Measurements from ENCODE around the gene NSRP1.
"Not testable (repeated sequence)": the region's sequence is repeated elsewhere in the genome, so short reads cannot be mapped to it uniquely, and the experiment has no call there.

NSRP1 gene

DNA sequence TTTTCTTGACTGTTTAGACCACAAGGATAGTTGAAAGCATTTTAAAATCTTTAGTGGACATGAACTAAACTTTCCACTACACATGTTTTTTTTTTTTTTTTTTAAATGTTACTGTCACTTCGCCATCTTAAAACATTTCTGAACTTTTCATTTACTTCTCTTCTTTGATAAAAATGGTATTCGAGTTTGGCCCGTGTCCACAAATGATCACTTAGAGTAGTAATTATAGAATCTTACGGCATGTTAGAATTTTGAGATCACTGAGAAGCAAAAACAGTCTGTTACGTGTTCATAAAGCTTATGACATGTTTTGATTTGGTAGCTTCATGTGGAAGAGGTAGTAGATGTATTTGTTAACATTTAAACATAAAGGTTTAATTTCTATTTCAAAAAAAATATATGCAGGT, 1.1 kb downstream of the NSRP1 start:
- Histone ChIP-seq H3K9me3 (ENCODE audit: control insufficient read depth in 1 of 2, low read length in 2 of 2) (no peaks in the 10 kb centered on the region), H3K36me3 (ENCODE audit: control insufficient read depth in 1 of 2, insufficient read depth in 2 of 2, low read length in 2 of 2) (peaks cover 0 to 6% of the 10 kb centered on the region in 2 donors), H3K9ac (ENCODE audit: low read depth in 1 of 2, low read length in 2 of 2) (peak overlapping the region; percentile 81 to 100), H3K27ac (ENCODE audit: low read depth, low read length) (no peak overlapping the region), H3K4me1 (ENCODE audit: control insufficient read depth in 1 of 2, insufficient read depth in 2 of 2, low read length in 2 of 2) (peaks cover 8 to 10% of the 10 kb centered on the region in 2 donors), H3K4me3 (ENCODE audit: low read depth in 1 of 2, low read length in 2 of 2) (peak overlapping the region; percentile 95 to 96), H3K27me3 (ENCODE audit: control insufficient read depth in 1 of 2, insufficient read depth in 2 of 2, low read length in 2 of 2) (no peaks in the 10 kb centered on the region)

DNA sequence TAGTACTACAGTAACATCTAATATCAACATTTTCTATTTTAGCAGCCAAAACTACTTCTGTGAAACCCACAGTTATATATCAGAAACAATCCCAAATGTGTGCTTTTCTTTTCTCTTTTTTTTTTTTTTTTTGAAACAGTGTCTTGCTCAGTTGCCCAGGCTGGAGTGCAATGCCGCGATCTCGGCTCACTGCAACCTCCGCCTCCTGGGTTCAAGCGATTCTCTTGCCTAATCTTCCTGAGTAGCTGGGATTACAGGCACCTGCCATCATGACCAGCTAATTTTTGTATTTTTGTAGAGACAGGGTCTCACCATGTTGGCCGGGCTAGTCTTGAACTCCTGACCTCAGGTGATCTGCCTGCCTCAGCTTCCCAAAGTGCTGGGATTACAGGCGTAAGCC, 2.0 kb downstream of the NSRP1 start:
- H3K27me3 ChIP-seq (ENCODE audit: control insufficient read depth in 1 of 2, insufficient read depth in 2 of 2, low read length in 2 of 2); H3K4me3 ChIP-seq (ENCODE audit: low read depth in 1 of 2, low read length in 2 of 2); H3K36me3 ChIP-seq (ENCODE audit: control insufficient read depth in 1 of 2, insufficient read depth in 2 of 2, low read length in 2 of 2); H3K9me3 ChIP-seq (ENCODE audit: control insufficient read depth in 1 of 2, low read length in 2 of 2); H3K9ac ChIP-seq (ENCODE audit: low read depth in 1 of 2, low read length in 2 of 2); H3K27ac ChIP-seq (ENCODE audit: low read depth, low read length): not testable (repeated sequence)
- peaks cover 8 to 10% of the 10 kb centered on the region in 2 donors for H3K4me1 ChIP-seq (ENCODE audit: control insufficient read depth in 1 of 2, insufficient read depth in 2 of 2, low read length in 2 of 2)

DNA sequence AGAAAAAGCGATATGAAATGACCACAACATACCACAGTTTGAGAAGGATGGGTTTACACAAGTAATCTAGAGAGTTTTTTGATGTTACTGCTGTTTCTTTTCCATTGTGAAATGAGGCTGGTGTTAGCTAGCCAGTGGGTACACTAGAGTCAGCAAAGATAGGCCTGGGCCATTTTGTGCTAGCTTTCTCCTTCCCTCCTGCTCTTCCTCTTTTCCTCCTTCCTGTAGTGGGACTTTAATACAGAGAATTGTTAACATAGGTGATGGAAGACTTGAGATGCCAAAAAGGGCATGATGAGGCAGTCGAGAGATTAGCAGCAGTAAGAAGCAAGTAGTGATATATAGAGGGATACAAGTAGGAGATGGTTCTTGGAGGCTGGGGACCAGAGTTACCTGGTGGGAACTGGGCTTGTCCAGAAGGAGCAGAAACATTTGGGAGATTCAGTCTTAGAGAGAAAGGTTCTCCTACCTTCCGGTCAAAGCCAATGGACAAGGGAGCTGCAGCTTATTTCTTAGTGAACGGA, 7.7 kb downstream of the NSRP1 start:
- Histone ChIP-seq H3K9me3 (ENCODE audit: control insufficient read depth in 1 of 2, low read length in 2 of 2) (no peaks in the 10 kb centered on the region), H3K4me1 (ENCODE audit: control insufficient read depth in 1 of 2, insufficient read depth in 2 of 2, low read length in 2 of 2) (no peaks in the 10 kb centered on the region), H3K27ac (ENCODE audit: low read depth, low read length) (no peak overlapping the region), H3K4me3 (ENCODE audit: low read depth in 1 of 2, low read length in 2 of 2) (no peak overlapping the region), H3K36me3 (ENCODE audit: control insufficient read depth in 1 of 2, insufficient read depth in 2 of 2, low read length in 2 of 2) (peaks cover 0 to 28% of the 10 kb centered on the region in 2 donors), H3K27me3 (ENCODE audit: control insufficient read depth in 1 of 2, insufficient read depth in 2 of 2, low read length in 2 of 2) (no peaks in the 10 kb centered on the region), H3K9ac (ENCODE audit: low read depth in 1 of 2, low read length in 2 of 2) (no peak overlapping the region)

DNA sequence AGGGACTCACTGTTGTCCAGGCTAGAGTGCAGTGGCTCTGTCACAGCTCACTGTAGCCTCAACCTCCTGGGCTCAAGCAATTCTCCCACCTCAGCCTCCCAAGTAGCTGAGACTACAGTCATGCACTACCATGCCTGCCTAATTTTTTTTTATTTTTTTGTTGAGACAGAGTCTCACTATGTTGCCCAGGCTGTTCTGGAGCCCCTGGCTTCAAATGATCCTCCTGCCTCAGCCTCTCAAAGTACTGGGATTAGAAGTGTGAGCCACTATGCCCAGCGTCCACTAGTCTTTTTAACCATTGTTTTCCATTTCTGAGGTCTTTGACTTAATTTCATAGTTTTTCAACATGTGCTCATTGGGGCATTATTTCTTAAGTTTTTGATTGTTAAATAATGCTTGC, 13.5 kb downstream of the NSRP1 start:
- H3K4me1 ChIP-seq (ENCODE audit: control insufficient read depth in 1 of 2, insufficient read depth in 2 of 2, low read length in 2 of 2): no peaks in the 10 kb centered on the region
- no peaks in the 10 kb centered on the region for H3K27me3 ChIP-seq (ENCODE audit: control insufficient read depth in 1 of 2, insufficient read depth in 2 of 2, low read length in 2 of 2)
- H3K36me3 ChIP-seq (ENCODE audit: control insufficient read depth in 1 of 2, insufficient read depth in 2 of 2, low read length in 2 of 2): peaks cover 0 to 31% of the 10 kb centered on the region in 2 donors
- H3K4me3 ChIP-seq (ENCODE audit: low read depth in 1 of 2, low read length in 2 of 2): no peak overlapping the region
- no peak overlapping the region for H3K27ac ChIP-seq (ENCODE audit: low read depth, low read length)
- no peaks in the 10 kb centered on the region for H3K9me3 ChIP-seq (ENCODE audit: control insufficient read depth in 1 of 2, low read length in 2 of 2)
- no peak overlapping the region for H3K9ac ChIP-seq (ENCODE audit: low read depth in 1 of 2, low read length in 2 of 2)

DNA sequence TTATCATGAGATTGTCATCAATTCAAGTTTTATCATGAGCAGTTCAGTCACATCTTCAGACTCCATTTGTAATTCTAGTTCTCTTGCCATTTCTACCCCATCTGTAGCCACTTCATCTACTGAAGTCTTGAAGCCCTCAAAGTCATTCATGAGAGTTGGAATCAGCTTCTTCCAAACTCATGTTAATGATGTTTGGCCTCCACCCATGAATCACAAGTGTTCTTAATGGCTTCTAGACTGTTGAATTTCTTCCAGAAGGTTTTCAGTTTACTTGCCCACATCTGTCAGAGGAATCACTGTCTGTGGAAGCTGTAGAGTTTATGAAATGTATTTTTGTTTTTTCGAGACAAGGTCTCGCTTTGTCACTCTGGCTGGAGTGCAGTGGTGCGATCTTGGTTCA, 16.0 kb downstream of the NSRP1 start:
- no peak overlapping the region for H3K27ac ChIP-seq (ENCODE audit: low read depth, low read length)
- H3K4me1 ChIP-seq (ENCODE audit: control insufficient read depth in 1 of 2, insufficient read depth in 2 of 2, low read length in 2 of 2): no peaks in the 10 kb centered on the region
- no peak overlapping the region for H3K9ac ChIP-seq (ENCODE audit: low read depth in 1 of 2, low read length in 2 of 2)
- no peaks in the 10 kb centered on the region for H3K27me3 ChIP-seq (ENCODE audit: control insufficient read depth in 1 of 2, insufficient read depth in 2 of 2, low read length in 2 of 2)
- H3K36me3 ChIP-seq (ENCODE audit: control insufficient read depth in 1 of 2, insufficient read depth in 2 of 2, low read length in 2 of 2): peaks cover 0 to 30% of the 10 kb centered on the region in 2 donors
- no peak overlapping the region for H3K4me3 ChIP-seq (ENCODE audit: low read depth in 1 of 2, low read length in 2 of 2)
- H3K9me3 ChIP-seq (ENCODE audit: control insufficient read depth in 1 of 2, low read length in 2 of 2): no peaks in the 10 kb centered on the region

DNA sequence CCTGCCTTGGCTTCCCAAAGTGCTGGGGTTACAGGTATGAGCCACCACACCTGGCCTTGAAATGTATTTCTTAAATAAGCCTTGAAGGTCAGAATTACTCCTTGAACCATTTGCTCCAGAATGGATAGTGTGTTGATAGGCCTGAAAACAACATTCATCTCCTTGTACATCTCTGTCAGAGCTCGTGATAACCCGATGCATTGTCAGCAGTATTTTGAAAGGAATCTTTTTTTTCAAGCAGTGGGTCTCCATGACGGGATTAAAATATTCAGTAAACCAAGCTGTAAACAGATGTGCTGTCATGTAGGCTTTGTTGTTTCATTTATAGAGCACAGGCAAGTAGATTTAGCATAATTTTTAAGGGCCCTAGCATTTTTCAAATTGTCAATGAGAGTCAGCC, 16.6 kb downstream of the NSRP1 start:
- Histone ChIP-seq H3K9ac (ENCODE audit: low read depth in 1 of 2, low read length in 2 of 2) (no peak overlapping the region), H3K4me1 (ENCODE audit: control insufficient read depth in 1 of 2, insufficient read depth in 2 of 2, low read length in 2 of 2) (no peaks in the 10 kb centered on the region), H3K4me3 (ENCODE audit: low read depth in 1 of 2, low read length in 2 of 2) (no peak overlapping the region), H3K9me3 (ENCODE audit: control insufficient read depth in 1 of 2, low read length in 2 of 2) (no peaks in the 10 kb centered on the region), H3K27ac (ENCODE audit: low read depth, low read length) (no peak overlapping the region), H3K36me3 (ENCODE audit: control insufficient read depth in 1 of 2, insufficient read depth in 2 of 2, low read length in 2 of 2) (peaks cover 0 to 27% of the 10 kb centered on the region in 2 donors), H3K27me3 (ENCODE audit: control insufficient read depth in 1 of 2, insufficient read depth in 2 of 2, low read length in 2 of 2) (no peaks in the 10 kb centered on the region)

DNA sequence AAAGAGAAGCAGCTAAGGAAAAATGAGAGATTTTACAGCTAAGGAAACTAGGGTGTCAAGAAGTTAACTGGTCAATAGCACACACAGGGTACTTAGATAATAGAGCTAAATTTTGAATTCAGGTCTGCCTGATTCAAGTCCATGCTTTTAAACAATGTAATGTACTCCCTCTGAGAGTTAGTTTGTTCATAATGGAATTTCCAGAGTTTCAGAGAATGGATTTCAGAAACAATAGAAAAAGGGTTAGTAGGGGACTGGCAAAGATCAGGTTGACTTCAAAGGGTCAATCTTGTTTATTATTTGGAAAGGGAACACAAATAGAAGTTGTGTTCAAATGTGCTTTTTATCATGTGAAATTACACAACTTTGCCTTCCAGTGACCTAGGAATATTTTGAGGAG, 17.9 kb downstream of the NSRP1 start:
- H3K9ac ChIP-seq (ENCODE audit: low read depth in 1 of 2, low read length in 2 of 2): no peak overlapping the region
- peaks cover 0 to 20% of the 10 kb centered on the region in 2 donors for H3K36me3 ChIP-seq (ENCODE audit: control insufficient read depth in 1 of 2, insufficient read depth in 2 of 2, low read length in 2 of 2)
- H3K4me1 ChIP-seq (ENCODE audit: control insufficient read depth in 1 of 2, insufficient read depth in 2 of 2, low read length in 2 of 2): no peaks in the 10 kb centered on the region
- no peaks in the 10 kb centered on the region for H3K27me3 ChIP-seq (ENCODE audit: control insufficient read depth in 1 of 2, insufficient read depth in 2 of 2, low read length in 2 of 2)
- H3K9me3 ChIP-seq (ENCODE audit: control insufficient read depth in 1 of 2, low read length in 2 of 2): no peaks in the 10 kb centered on the region
- no peak overlapping the region for H3K4me3 ChIP-seq (ENCODE audit: low read depth in 1 of 2, low read length in 2 of 2)
- H3K27ac ChIP-seq (ENCODE audit: low read depth, low read length): no peak overlapping the region

DNA sequence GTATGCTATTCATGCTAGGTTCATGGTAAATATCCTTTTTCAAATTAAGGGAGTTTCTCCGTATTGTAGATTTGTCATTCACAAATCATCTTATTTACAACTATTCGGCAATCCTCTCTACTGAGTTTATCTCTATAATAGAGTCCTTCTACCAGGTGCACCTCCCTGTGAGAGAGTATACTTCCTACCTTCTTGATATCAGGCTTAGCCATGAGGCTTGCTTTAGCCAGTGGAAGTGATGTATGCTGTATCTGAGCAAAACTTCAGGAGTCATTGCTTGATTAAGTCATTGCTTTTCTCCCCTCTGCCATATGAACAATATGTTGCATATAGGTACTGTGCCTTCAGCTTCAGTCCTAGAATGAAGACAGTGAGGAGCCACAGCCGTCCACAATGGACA, 20.5 kb downstream of the NSRP1 start:
- H3K27me3 ChIP-seq (ENCODE audit: control insufficient read depth in 1 of 2, insufficient read depth in 2 of 2, low read length in 2 of 2): no peaks in the 10 kb centered on the region
- H3K9ac ChIP-seq (ENCODE audit: low read depth in 1 of 2, low read length in 2 of 2): no peak overlapping the region
- no peaks in the 10 kb centered on the region for H3K4me1 ChIP-seq (ENCODE audit: control insufficient read depth in 1 of 2, insufficient read depth in 2 of 2, low read length in 2 of 2)
- H3K36me3 ChIP-seq (ENCODE audit: control insufficient read depth in 1 of 2, insufficient read depth in 2 of 2, low read length in 2 of 2): peaks cover 0 to 19% of the 10 kb centered on the region in 2 donors
- H3K27ac ChIP-seq (ENCODE audit: low read depth, low read length): no peak overlapping the region
- H3K4me3 ChIP-seq (ENCODE audit: low read depth in 1 of 2, low read length in 2 of 2): no peak overlapping the region
- no peaks in the 10 kb centered on the region for H3K9me3 ChIP-seq (ENCODE audit: control insufficient read depth in 1 of 2, low read length in 2 of 2)

DNA sequence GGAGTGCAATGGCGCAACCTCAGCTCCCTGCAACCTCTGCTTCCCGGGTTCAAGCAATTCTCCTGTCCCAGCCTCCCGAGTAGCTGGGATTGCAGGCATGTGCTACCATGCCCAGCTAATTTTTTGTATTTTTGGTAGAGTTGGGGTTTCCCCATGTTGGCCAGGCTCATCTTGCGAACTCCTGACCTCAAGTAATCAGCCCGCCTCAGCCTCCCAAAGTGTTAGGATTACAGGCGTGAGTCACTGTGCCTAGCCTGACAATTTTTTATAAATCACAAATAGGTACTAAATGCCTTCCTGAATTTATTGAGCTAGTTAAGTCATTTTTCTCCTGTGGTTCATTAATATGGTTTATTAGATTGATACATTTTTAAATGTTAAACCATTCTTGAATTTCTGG, 31.2 kb downstream of the NSRP1 start:
- not testable (repeated sequence) for H3K4me1 ChIP-seq (ENCODE audit: control insufficient read depth in 1 of 2, insufficient read depth in 2 of 2, low read length in 2 of 2); H3K9me3 ChIP-seq (ENCODE audit: control insufficient read depth in 1 of 2, low read length in 2 of 2); H3K27ac ChIP-seq (ENCODE audit: low read depth, low read length); H3K27me3 ChIP-seq (ENCODE audit: control insufficient read depth in 1 of 2, insufficient read depth in 2 of 2, low read length in 2 of 2); H3K4me3 ChIP-seq (ENCODE audit: low read depth in 1 of 2, low read length in 2 of 2); H3K36me3 ChIP-seq (ENCODE audit: control insufficient read depth in 1 of 2, insufficient read depth in 2 of 2, low read length in 2 of 2); H3K9ac ChIP-seq (ENCODE audit: low read depth in 1 of 2, low read length in 2 of 2)

DNA sequence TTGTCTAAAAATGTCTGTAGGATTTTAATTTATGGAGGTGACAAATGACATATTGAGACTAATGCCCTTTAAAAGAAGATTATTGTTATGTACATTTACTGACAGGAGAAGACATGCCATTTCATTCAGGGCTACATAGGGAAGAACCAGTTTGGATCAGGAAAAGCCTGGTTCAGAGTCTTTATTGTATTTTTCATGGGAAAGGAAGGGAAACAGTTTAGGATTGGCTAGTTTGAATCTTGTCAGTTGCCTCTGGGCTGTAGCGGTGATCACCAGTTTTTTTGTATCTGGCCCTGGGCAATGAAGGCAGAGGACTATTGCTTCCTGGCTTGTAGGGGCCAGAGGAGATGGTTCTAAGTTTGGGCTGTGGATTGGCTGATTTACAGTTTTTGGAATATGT, 31.8 kb downstream of the NSRP1 start:
- no peaks in the 10 kb centered on the region for H3K9me3 ChIP-seq (ENCODE audit: control insufficient read depth in 1 of 2, low read length in 2 of 2)
- no peaks in the 10 kb centered on the region for H3K36me3 ChIP-seq (ENCODE audit: control insufficient read depth in 1 of 2, insufficient read depth in 2 of 2, low read length in 2 of 2)
- H3K4me3 ChIP-seq (ENCODE audit: low read depth in 1 of 2, low read length in 2 of 2): no peak overlapping the region
- H3K27me3 ChIP-seq (ENCODE audit: control insufficient read depth in 1 of 2, insufficient read depth in 2 of 2, low read length in 2 of 2): no peaks in the 10 kb centered on the region
- no peaks in the 10 kb centered on the region for H3K4me1 ChIP-seq (ENCODE audit: control insufficient read depth in 1 of 2, insufficient read depth in 2 of 2, low read length in 2 of 2)
- no peak overlapping the region for H3K9ac ChIP-seq (ENCODE audit: low read depth in 1 of 2, low read length in 2 of 2)
- no peak overlapping the region for H3K27ac ChIP-seq (ENCODE audit: low read depth, low read length)

DNA sequence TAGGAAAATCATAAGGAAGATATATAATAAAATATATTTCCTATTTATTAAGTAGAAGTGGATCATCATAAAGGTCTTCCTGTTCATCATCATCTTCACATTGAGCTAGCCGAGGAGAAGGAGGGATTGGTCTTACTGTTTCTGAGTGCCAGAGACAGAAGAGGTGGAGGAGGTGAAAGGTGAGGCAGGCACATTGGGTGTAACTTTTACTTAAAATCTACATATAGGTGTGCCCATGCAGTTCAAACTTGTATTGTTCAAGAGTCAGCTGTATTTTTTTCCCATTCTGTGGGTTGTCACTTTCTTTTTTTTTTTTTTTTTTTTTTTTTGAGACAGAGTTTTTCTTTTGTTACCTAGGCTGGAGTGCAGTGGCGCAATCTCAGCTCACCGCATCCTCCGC, 34.9 kb downstream of the NSRP1 start:
- H3K9ac ChIP-seq (ENCODE audit: low read depth in 1 of 2, low read length in 2 of 2): no peak overlapping the region
- no peak overlapping the region for H3K4me3 ChIP-seq (ENCODE audit: low read depth in 1 of 2, low read length in 2 of 2)
- H3K27ac ChIP-seq (ENCODE audit: low read depth, low read length): no peak overlapping the region
- no peaks in the 10 kb centered on the region for H3K36me3 ChIP-seq (ENCODE audit: control insufficient read depth in 1 of 2, insufficient read depth in 2 of 2, low read length in 2 of 2)
- H3K9me3 ChIP-seq (ENCODE audit: control insufficient read depth in 1 of 2, low read length in 2 of 2): no peaks in the 10 kb centered on the region
- no peaks in the 10 kb centered on the region for H3K27me3 ChIP-seq (ENCODE audit: control insufficient read depth in 1 of 2, insufficient read depth in 2 of 2, low read length in 2 of 2)
- H3K4me1 ChIP-seq (ENCODE audit: control insufficient read depth in 1 of 2, insufficient read depth in 2 of 2, low read length in 2 of 2): no peaks in the 10 kb centered on the region
